T-helper 2 cell treated with Interferon-gamma antibody and Interleukin-4, amounts not matched to agents 100 ng/mL and 5 ng/mL, for 36 hours (primary cell): Measurements from ENCODE around the gene ZNF555. TPM values are rescaled to one million over a fixed set of nuclear protein-coding genes. Genes with fewer than 3 reads are reported as not detected.

Experiments used
- intact Hi-C: fragments of 100-400 bp; cut with micrococcal nuclease; formaldehyde crosslinking; loops from one replicate; pipeline ENCODE4 v1.15.1; 2023
- total RNA-seq: library from RNA; stranded (reverse); gene quantifications from 2 replicates; pipeline ENCODE4 v1.2.3, GENCODE V29; 2022

ZNF555 gene
- total RNA-seq, 1 donor from 2014 or later = 0.70 TPM

- intact Hi-C loops = no loop called here
Observed at GRCh38 chr19:2824129-2824528, 17.1 kb upstream of the ZNF555 start.

DNA sequence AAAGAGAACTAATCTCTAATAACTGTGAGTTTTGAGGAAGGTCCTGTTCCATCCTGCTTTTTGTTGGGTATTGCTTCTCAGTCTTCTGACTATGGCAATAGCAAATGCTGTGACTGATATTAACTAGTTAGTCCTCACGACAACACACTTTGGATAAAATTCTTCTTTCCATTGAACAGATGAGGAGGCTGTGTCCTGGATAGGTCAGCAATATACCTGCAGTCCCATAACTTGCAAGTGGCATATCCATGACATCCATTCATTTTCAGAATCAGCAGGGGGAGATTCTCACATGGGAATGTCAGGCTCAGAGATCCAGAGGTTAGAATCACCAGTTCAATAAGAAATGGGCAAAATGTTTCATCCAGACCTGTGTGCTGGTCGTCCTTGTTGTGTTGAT lies 14.3 kb upstream of the ZNF555 start:
- intact Hi-C loops = no loop called here

GRCh38 chr19:2827840-2828489 lies 13.3 kb upstream of the ZNF555 start:
- intact Hi-C loops = no loop called here

GRCh38 chr19:2834294-2834871 lies 6.9 kb upstream of the ZNF555 start:
- intact Hi-C loops = no loop called here

GRCh38 chr19:2837430-2837829 lies 3.8 kb upstream of the ZNF555 start:
- intact Hi-C loops = no loop called here

DNA sequence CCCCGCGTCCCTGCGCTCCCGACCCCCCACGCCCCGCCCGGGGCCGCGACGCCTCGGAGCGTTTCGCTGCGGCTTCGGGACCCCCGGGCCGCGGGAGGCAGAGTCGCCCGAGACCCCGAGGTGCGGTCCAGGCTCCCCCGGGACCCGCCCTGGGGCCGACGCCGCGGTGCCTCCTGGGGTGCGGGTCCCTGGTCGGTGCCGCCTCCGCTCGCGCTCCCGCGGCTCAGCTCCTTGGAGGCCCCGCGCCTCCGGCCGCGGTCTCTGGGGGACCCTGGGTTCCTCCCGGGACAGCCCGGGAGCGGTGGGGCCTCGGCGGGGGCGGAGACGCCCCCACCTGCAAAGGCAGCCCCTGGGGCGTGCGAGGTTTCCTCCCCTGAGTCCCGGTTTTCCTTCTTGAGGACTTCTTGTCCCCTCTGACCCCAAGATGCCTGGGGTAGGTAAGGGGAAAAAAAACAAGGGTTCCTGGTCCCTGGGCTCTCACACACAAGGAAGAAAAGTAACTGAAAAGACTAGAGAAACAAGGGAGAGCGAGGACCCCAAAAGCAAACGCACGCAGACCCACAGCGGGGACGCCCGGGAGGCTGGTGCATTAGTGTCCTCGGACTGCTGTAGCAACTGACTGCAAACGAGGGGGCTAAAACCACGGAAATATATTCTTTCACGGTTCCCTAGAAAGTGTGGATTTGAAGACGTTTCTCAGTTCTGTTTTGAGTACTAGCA lies 740 bp downstream of the ZNF555 start:
- intact Hi-C loops = loop anchor here (1.0 kb wide), 1 partner anchor 23 kb away; the partner anchor contains the start of gene ZNF554

GRCh38 chr19:2845107-2845506 lies 3.8 kb downstream of the ZNF555 start:
- intact Hi-C loops = no loop called here

- intact Hi-C loops = no loop called here
Observed at GRCh38 chr19:2846180-2846894, 5.1 kb downstream of the ZNF555 start.

DNA sequence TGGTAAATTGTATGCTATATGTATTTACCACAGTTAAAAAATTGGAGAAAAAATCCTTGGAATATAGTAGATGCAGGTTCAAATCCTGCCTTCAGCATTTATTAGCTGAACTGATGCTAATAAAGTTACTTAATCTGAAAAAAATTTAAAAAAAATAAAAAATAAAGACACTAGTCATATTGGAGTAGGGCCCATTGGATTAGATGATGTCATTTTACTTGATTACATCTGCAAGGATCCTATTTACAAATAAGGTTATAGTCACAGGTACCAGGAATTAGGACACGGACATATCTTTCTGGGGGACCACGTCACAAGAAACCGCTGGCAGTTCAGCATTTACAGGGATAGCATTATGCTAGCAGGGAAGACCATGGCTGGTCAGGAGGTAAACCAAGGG lies 6.2 kb downstream of the ZNF555 start:
- intact Hi-C loops = no loop called here

- intact Hi-C loops = no loop called here
Observed at GRCh38 chr19:2848616-2849015, 7.3 kb downstream of the ZNF555 start.

DNA sequence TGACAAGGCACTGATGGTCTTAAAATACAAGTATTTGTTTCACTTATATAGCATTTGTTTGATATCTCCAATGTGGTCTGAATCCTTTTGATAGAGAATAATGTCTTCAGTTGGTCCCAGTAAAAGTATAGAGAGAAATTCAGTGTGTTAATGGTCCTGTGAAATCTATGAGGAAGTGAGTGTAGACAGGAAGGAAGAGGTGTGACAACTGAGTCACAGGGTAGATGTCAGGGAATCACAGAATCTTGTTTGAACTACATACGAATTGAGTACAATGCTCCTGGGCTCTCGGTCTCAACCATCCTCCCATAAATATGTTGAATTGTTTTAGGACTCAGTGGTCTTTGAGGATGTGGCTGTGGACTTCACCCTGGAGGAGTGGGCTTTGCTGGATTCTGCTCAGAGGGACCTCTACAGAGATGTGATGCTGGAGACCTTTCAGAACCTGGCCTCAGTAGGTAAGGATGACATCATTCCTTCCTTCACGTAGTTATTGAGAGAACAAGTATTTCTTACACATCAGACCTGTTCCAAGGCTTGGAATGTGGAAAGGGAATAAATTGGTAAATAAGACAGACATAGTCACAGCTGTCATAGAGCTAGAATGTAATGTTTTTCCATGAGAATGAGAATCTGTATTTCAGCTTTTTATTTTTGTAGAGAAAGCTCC lies 9.1 kb downstream of the ZNF555 start:
- intact Hi-C loops = no loop called here

GRCh38 chr19:2852598-2852997 lies 11.3 kb downstream of the ZNF555 start:
- intact Hi-C loops = no loop called here

- intact Hi-C loops = no loop called here
Observed at GRCh38 chr19:2853015-2853606, 11.8 kb downstream of the ZNF555 start.

- intact Hi-C loops = no loop called here
Observed at GRCh38 chr19:2854849-2855248, 13.6 kb downstream of the ZNF555 start.

- intact Hi-C loops = no loop called here
Observed at GRCh38 chr19:2856457-2857050, 15.3 kb downstream of the ZNF555 start.

DNA sequence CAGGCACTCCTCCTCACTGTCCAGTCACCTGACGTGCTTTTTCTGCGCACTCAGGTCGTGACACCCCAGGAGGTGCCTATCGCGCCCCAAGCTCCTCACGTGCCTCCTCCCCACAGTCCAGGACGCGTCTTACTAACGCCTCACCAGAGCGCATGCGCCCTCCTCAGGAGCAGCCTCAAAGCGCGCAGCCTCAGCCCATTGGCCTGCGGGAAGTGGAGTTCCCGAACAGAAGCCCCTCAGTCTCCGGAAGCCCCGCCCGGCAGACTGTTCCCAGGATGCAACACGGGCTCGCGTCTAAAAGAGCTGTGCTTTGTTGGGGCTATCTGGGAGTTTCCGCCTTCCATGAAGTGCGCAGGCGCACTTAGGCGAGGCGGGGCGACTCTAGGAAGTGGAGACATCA lies 17.6 kb downstream of the ZNF555 start:
- intact Hi-C loops = no loop called here

DNA sequence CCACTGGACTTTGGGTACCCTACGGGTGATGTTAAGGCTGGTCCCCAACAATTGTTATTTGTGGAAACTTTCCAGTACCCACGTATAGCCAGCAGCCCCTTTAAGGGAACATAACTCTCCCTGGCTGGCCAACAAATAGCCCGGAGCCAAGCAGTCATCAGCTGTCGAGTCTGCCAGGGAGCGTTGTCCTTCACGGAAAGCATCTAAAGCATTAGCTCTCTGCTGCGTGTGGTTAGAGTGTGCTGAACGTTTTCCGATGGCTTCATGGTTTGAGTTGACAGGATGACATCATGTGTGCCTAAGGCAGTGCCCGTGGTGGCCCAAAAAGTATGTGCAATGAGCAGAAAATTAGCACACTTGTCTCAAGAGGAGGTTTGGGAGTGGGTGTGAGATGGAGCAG lies 22.5 kb downstream of the ZNF555 start:
- intact Hi-C loops = no loop called here

GRCh38 chr19:2865334-2866100 lies 24.2 kb downstream of the ZNF555 start:
- intact Hi-C loops = no loop called here

DNA sequence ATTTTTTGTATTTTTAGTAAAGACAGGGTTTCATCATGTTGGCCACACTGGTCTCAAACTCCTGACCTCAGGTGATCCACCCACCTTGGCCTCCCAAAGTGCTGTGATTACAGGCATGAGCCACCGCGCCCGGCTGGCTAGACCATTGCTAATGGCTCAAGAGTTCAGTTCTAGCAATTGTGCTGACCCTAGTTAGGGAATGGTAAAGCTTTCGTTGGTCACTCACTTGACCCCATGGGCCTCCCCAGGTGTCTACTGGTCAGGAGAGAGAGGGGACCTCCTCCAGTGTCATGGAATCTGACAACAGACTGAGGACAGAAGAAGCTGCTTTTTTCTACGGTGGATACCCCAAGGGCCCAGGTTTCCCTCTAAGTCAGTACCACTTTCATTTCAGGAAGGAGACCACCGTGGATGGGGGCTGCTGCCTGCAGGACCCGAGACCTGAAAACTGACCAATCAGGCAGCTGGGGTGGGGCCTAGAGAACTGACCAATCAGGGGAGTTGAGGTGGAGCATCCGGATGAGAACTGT lies 25.3 kb downstream of the ZNF555 start:
- intact Hi-C loops = no loop called here
